T-helper 17 cell (primary cell): ENCODE measurements around the gene C8A. TPM values are rescaled to one million over a fixed set of nuclear protein-coding genes. Genes with fewer than 3 reads are reported as not detected.
A peak's percentile ranks its signal among the peaks of the same experiment; 100 is the strongest.

Experiments
- ATAC-seq: fragments of 150-1000 bp; cut with Tn5 transposase; 2 replicates; pipeline ENCODE4 v1.10.0; 2021; ENCODE audit warnings: mild to moderate bottlenecking, moderate library complexity
- DNase-seq, 3 donors: peaks; one replicate each; pipeline versions ENCODE4 v3.0.0 to v3.0.0-alpha.2; 2020 to 2021
- H3K9me3 ChIP-seq: one replicate; pipeline ENCODE4 v1.7.0; 2013; ENCODE audit warnings: low read length, mild to moderate bottlenecking; ENCODE audit not compliant: control insufficient read depth, poor library complexity, severe bottlenecking
- H3K27ac Mint-ChIP-seq: one replicate; pipeline ENCODE4 v1.8.0; 2022; ENCODE audit warnings: mild to moderate bottlenecking, moderate library complexity, mixed read lengths
- H3K27me3 Mint-ChIP-seq: one replicate; pipeline ENCODE4 v1.8.0; 2022; ENCODE audit warnings: mixed read lengths
- H3K36me3 Mint-ChIP-seq: one replicate; pipeline ENCODE4 v1.8.0; 2022; ENCODE audit warnings: low read depth, mixed read lengths
- H3K4me1 Mint-ChIP-seq: one replicate; pipeline ENCODE4 v1.8.0; 2022; ENCODE audit warnings: mild to moderate bottlenecking, mixed read lengths
- H3K4me3 Mint-ChIP-seq: one replicate; pipeline ENCODE4 v1.8.0; 2022; ENCODE audit warnings: mild to moderate bottlenecking, moderate library complexity, mixed read lengths
- total RNA-seq, 4 donors: library from RNA in 2 of 4; stranded (reverse) in 2 of 4; gene quantifications; one replicate each; pipeline ENCODE4 v1.2.3 and lab custom pipeline; 2022 to 2026

C8A gene
- total RNA-seq (not detected), total RNA-seq (lab: John Stamatoyannopoulos, UW) (0 reads per million in 2 donors)

GRCh38 chr1:56854521-56855099 is at the start of gene C8A:
Gene C8A, plus strand, starts transcription at chr1:56854797. Its CDS starts 105 bp downstream, at chr1:56854902.
- no peaks in the 10 kb centered on the region for H3K4me1 Mint-ChIP-seq
- H3K9me3 ChIP-seq, result no peaks in the 10 kb centered on the region
- DNase-seq (no peak), ATAC-seq (no peak)
- H3K27ac Mint-ChIP-seq, result no peak within 1 kb of the TSS
- peaks cover 14% of the 10 kb centered on the region for H3K27me3 Mint-ChIP-seq
- peaks cover 3% of the 10 kb centered on the region for H3K36me3 Mint-ChIP-seq
- H3K4me3 Mint-ChIP-seq, result no peak within 1 kb of the TSS

- H3K27ac Mint-ChIP-seq, result no peak overlapping the region
- peaks cover 30% of the 10 kb centered on the region for H3K27me3 Mint-ChIP-seq
- DNase-seq, result no peak
- H3K36me3 Mint-ChIP-seq, result no peaks in the 10 kb centered on the region
- no peaks in the 10 kb centered on the region for H3K4me1 Mint-ChIP-seq
- no peak for ATAC-seq
- no peaks in the 10 kb centered on the region for H3K9me3 ChIP-seq
- H3K4me3 Mint-ChIP-seq, result no peak overlapping the region
Measured at GRCh38 chr1:56806804-56807203, 47.8 kb upstream of the C8A start.

- ATAC-seq (no peak), DNase-seq (no peak)
- Mint-ChIP-seq H3K27ac (no peak overlapping the region), H3K27me3 (peaks cover 41% of the 10 kb centered on the region), H3K36me3 (no peaks in the 10 kb centered on the region), H3K4me3 (no peak overlapping the region), H3K4me1 (no peaks in the 10 kb centered on the region)
- no peaks in the 10 kb centered on the region for H3K9me3 ChIP-seq
Measured at GRCh38 chr1:56808410-56808809, 46.2 kb upstream of the C8A start.

GRCh38 chr1:56811331-56811730 is 43.3 kb upstream of the C8A start:
- no peak for ATAC-seq
- Mint-ChIP-seq H3K4me1 (no peaks in the 10 kb centered on the region), H3K36me3 (no peaks in the 10 kb centered on the region)

GRCh38 chr1:56814205-56814604 is 40.4 kb upstream of the C8A start:
- H3K36me3 Mint-ChIP-seq, result peaks cover 2% of the 10 kb centered on the region
- H3K4me1 Mint-ChIP-seq, result no peaks in the 10 kb centered on the region
- no peak overlapping the region for H3K4me3 Mint-ChIP-seq
- DNase-seq (no peak), ATAC-seq (no peak)
- no peak overlapping the region for H3K27ac Mint-ChIP-seq
- H3K9me3 ChIP-seq, result no peaks in the 10 kb centered on the region
- peaks cover 67% of the 10 kb centered on the region for H3K27me3 Mint-ChIP-seq

More at GRCh38 chr1:56811331-56811730, 43.3 kb upstream of the C8A start:
- no peaks in the 10 kb centered on the region for H3K9me3 ChIP-seq
- H3K27ac Mint-ChIP-seq, result no peak overlapping the region
- DNase-seq, result no peak
- H3K4me3 Mint-ChIP-seq, result no peak overlapping the region
- H3K27me3 Mint-ChIP-seq, result peaks cover 48% of the 10 kb centered on the region

GRCh38 chr1:56816264-56816663 is 38.3 kb upstream of the C8A start:
- Mint-ChIP-seq H3K27me3 (peaks cover 62% of the 10 kb centered on the region), H3K4me3 (no peak overlapping the region), H3K36me3 (peaks cover 2% of the 10 kb centered on the region), H3K27ac (no peak overlapping the region), H3K4me1 (no peaks in the 10 kb centered on the region)
- no peak for DNase-seq
- no peaks in the 10 kb centered on the region for H3K9me3 ChIP-seq
- ATAC-seq, result no peak

GRCh38 chr1:56816909-56817308 is 37.7 kb upstream of the C8A start:
- no peak for ATAC-seq
- no peaks in the 10 kb centered on the region for H3K9me3 ChIP-seq

GRCh38 chr1:56817716-56818463 is 36.7 kb upstream of the C8A start:
- no peak for DNase-seq
- H3K36me3 Mint-ChIP-seq, result peaks cover 2% of the 10 kb centered on the region
- H3K4me3 Mint-ChIP-seq, result no peak overlapping the region
- no peak overlapping the region for H3K27ac Mint-ChIP-seq
- H3K4me1 Mint-ChIP-seq, result no peaks in the 10 kb centered on the region
- H3K9me3 ChIP-seq, result no peaks in the 10 kb centered on the region
- H3K27me3 Mint-ChIP-seq, result peaks cover 58% of the 10 kb centered on the region
- ATAC-seq, result no peak

More at GRCh38 chr1:56816909-56817308, 37.7 kb upstream of the C8A start:
- Mint-ChIP-seq H3K36me3 (peaks cover 2% of the 10 kb centered on the region), H3K4me1 (no peaks in the 10 kb centered on the region), H3K27ac (no peak overlapping the region), H3K27me3 (peaks cover 62% of the 10 kb centered on the region), H3K4me3 (no peak overlapping the region)
- no peak for DNase-seq

GRCh38 chr1:56819387-56819899 is 35.2 kb upstream of the C8A start, which contains the start of gene FYB2:
Gene FYB2, minus strand, starts transcription at chr1:56819404. Its CDS starts 114 bp downstream, at chr1:56819290.
- no peak within 1 kb of the TSS for H3K4me3 Mint-ChIP-seq
- no peak within 1 kb of the TSS for H3K27ac Mint-ChIP-seq
- peaks cover 56% of the 10 kb centered on the region for H3K27me3 Mint-ChIP-seq
- H3K36me3 Mint-ChIP-seq, result peaks cover 2% of the 10 kb centered on the region
- peaks cover 2% of the 10 kb centered on the region for H3K4me1 Mint-ChIP-seq
- ATAC-seq, result no peak
- no peak for DNase-seq
- no peaks in the 10 kb centered on the region for H3K9me3 ChIP-seq

- Mint-ChIP-seq H3K27ac (no peak overlapping the region), H3K27me3 (peaks cover 62% of the 10 kb centered on the region), H3K4me3 (no peak overlapping the region), H3K4me1 (peaks cover 2% of the 10 kb centered on the region), H3K36me3 (peaks cover 2% of the 10 kb centered on the region)
- peak; percentile 11 to 58 (median 40) for DNase-seq
- H3K9me3 ChIP-seq, result no peaks in the 10 kb centered on the region
- peak; percentile 68 for ATAC-seq
Measured at GRCh38 chr1:56820755-56821461, 33.7 kb upstream of the C8A start.

GRCh38 chr1:56821462-56821797 is 33.2 kb upstream of the C8A start:
- H3K4me1 Mint-ChIP-seq, result peaks cover 2% of the 10 kb centered on the region
- no peak overlapping the region for H3K27ac Mint-ChIP-seq
- peaks cover 2% of the 10 kb centered on the region for H3K36me3 Mint-ChIP-seq
- no peak overlapping the region for H3K4me3 Mint-ChIP-seq
- no peak for ATAC-seq
- H3K9me3 ChIP-seq, result no peaks in the 10 kb centered on the region
- H3K27me3 Mint-ChIP-seq, result peaks cover 57% of the 10 kb centered on the region
- DNase-seq, result no peak

- Mint-ChIP-seq H3K27ac (no peak overlapping the region), H3K36me3 (no peaks in the 10 kb centered on the region), H3K4me1 (peaks cover 4% of the 10 kb centered on the region), H3K4me3 (no peak overlapping the region), H3K27me3 (peaks cover 52% of the 10 kb centered on the region)
- no peak for DNase-seq
- ATAC-seq, result no peak
- H3K9me3 ChIP-seq, result no peaks in the 10 kb centered on the region
Measured at GRCh38 chr1:56824271-56824670, 30.3 kb upstream of the C8A start.

GRCh38 chr1:56824938-56825337 is 29.7 kb upstream of the C8A start:
- no peak for ATAC-seq
- H3K9me3 ChIP-seq, result no peaks in the 10 kb centered on the region
- H3K27me3 Mint-ChIP-seq, result peaks cover 49% of the 10 kb centered on the region
- H3K27ac Mint-ChIP-seq, result no peak overlapping the region
- no peak for DNase-seq
- H3K36me3 Mint-ChIP-seq, result no peaks in the 10 kb centered on the region
- peaks cover 4% of the 10 kb centered on the region for H3K4me1 Mint-ChIP-seq
- no peak overlapping the region for H3K4me3 Mint-ChIP-seq
